Epithelial cell of esophagus (primary cell): Measurements from ENCODE around the gene LCOR.

Experiments used
- DNase-seq: peaks from one replicate; pipeline ENCODE4 v3.0.0; 2010; ENCODE audit warnings: low read depth
- H3K4me3 ChIP-seq: 2 replicates; pipeline ENCODE4 v1.5.1; 2011; ENCODE audit warnings: mild to moderate bottlenecking, low read length, control low read depth
- TF ChIP-seq, protein P1 (sequence below): IDR thresholded peaks from 2 replicates; pipeline ENCODE4 v1.5.1; 2011; ENCODE audit warnings: low read depth, mild to moderate bottlenecking, low read length, control low read depth, inconsistent platforms; ENCODE audit not compliant: insufficient read depth; ENCODE audit errors: missing control alignments

LCOR gene

DNA sequence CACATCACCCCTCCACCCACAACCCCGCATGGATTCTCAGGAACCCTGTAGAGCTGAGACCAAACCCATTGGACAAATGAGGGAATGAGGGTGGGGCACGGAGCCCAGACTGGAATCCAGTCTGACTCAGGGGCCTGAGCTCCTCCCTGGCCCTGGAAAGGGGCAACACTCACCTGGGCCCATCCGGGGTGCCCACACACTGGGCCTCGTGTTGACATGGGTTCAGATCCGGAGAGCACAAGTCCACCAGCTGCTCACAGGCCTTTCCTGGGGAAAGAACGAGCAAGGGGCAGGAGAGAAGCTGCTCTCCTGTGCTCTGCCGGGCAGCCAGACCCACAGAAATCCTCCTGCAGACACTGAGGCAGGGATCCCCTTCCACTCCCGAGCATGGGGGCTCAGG lies 181.5 kb downstream of the LCOR start:
- DNase-seq, result no peak
- TF ChIP-seq, protein P1, sequence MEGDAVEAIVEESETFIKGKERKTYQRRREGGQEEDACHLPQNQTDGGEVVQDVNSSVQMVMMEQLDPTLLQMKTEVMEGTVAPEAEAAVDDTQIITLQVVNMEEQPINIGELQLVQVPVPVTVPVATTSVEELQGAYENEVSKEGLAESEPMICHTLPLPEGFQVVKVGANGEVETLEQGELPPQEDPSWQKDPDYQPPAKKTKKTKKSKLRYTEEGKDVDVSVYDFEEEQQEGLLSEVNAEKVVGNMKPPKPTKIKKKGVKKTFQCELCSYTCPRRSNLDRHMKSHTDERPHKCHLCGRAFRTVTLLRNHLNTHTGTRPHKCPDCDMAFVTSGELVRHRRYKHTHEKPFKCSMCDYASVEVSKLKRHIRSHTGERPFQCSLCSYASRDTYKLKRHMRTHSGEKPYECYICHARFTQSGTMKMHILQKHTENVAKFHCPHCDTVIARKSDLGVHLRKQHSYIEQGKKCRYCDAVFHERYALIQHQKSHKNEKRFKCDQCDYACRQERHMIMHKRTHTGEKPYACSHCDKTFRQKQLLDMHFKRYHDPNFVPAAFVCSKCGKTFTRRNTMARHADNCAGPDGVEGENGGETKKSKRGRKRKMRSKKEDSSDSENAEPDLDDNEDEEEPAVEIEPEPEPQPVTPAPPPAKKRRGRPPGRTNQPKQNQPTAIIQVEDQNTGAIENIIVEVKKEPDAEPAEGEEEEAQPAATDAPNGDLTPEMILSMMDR, result no peak
- no peak overlapping the region for H3K4me3 ChIP-seq

DNA sequence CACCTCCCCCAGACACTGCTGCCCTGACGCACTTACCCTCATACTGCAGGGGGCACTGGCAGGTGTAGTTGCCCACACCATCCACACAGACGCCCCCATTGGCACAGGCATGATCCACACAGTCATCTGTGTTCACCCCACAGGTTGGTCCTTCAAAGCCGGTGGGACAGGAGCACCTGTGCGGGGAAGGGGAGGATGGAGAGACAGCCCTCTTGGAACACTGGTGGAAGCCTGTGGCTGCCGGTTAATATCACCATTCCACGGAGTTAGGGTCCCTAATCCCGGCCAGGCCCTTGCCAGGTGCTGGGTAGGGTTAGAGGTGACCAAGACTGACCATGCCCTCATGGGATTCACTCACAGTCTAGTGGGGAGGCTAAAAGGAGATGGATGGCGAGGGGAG lies 181.9 kb downstream of the LCOR start:
- TF ChIP-seq, protein P1, result no peak

DNA sequence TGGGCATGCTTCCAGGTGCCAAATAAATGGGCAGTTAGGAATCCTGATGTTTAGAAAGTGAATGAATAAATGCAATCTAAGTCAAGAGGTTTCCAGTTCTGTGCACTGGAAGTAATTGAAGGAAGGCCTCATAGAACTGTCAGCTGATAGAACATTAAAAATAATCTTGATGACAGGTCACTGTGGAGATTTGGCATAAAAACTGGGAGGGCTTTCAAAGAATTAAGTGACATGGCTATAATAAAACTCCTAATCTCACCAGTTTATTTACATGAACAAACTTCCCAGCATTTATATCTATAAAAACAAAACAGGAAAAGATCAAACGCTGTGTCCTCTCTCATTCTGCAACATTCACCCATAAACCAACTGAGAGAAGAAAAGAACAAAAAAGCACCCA lies 183.1 kb downstream of the LCOR start:
- H3K4me3 ChIP-seq, result no peak overlapping the region
- TF ChIP-seq, protein P1, result no peak
- DNase-seq, result no peak

More for the DNA sequence above, 181.9 kb downstream of the LCOR start:
- no peak overlapping the region for H3K4me3 ChIP-seq
- DNase-seq, result no peak

DNA sequence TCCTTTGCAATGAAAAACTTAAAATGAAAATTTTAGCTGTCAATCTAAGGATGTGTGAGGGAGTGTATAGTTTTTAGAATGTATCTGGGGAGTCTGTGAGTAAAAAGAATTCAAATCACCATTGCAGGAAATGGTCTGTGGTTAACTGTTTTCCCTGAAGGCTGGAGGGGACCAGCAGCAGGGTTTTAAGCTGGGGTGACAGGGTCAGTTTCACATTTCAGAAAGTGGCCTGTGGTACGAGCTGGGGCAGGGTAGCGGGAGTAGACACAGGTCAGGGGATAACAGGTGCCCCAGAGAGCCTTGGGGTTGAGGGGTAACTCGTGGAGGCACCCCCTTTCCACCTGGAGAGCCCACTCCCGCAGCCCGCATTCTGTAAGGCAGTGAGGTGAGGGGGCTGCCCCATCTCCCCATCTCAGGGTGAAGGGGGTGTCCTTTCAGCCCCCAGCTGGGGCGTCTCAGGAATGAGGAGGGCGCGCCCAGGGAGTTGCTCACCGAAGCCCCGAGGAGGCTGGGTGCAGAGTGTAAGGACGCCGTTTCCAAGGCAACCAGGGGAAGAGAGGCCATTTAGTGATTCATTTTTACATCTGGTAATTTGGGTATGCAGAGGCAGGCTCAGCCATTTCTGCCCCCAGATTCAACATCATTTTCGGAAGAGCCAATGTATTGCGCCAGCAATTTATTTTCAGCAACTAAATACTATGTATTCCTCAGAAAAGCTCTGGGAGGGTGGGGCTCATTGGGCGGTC lies 184.8 kb downstream of the LCOR start:
- no peak for DNase-seq
- H3K4me3 ChIP-seq, result no peak overlapping the region
- TF ChIP-seq, protein P1, result no peak

DNA sequence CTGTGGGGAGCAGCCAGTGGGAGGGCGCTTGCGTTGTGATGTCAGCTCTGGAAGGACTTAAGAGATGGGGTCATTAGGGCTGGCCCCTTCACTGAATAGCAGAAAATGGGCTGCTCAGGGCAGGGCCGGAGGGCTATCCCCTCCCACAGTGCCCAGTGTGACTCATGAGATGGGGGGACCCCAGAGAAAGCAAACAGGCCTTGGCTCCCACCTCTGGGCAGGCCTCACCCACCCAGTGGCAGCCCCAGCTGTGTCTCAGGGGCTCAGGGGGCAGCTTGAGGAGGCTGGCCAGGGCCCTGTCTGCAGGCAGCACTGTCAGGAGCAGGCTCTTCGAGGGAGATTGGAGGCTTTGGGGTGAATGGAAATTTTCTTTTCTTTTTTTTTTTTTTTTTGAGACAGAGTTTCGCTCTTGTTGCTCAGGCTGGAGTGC lies 185.4 kb downstream of the LCOR start:
- no peak for DNase-seq
- no peak overlapping the region for H3K4me3 ChIP-seq
- TF ChIP-seq, protein P1, result no peak

DNA sequence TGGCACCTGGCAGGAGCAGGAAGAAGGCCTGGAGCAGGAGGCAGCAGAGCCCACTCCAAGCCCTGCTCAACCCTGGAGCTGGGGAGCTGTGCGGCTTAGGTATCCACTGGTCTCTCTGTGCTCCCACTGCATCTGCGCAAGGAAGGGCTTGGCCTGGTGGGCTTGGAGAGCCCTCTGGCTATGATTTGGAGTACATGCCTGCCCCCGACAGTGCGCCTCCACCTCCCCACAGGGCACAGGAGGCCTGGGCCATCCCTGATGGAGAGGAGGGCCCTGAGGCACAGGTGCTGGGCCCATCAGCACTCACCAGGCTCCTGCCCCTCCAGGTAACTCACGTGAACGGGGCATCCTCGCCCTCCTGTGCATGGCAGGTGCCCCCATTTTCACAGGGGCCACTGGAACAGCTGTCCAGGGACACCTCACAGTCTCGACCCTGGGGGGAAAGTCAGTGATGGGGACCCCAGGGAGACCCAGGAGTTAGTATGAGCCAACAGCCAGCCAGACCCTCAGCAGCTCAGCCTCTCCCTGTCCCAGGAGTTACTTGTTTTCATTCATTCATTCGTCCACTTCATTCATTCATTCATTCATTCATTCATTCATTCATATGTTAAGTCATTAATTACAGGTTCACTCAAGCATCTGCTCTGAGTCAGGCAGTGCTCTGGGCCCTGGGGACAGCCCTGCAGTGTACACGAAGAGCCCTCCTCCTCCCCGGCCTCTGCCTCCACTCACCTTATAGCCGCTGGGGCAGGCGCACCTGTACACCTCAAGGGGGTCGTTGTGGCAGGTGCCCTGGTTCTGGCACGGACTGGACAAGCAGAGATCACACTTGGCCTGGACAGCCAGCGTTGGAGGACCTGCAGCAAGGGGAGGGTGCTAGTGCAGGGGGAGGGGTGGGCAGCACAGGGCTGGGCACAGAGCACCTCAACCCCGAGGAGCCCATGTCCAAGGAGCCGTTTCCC lies 186.4 kb downstream of the LCOR start:
- no peak overlapping the region for H3K4me3 ChIP-seq
- DNase-seq, result no peak
- TF ChIP-seq, protein P1, result no peak
